DND-41 (cell line): ENCODE data around the gene CCDC85A.

Source experiments
- CTCF ChIP-seq: IDR thresholded peaks from 2 replicates; pipeline ENCODE4 v1.5.1; 2012; ENCODE audit warnings: borderline replicate concordance, low read length, moderate library complexity, mild to moderate bottlenecking; ENCODE audit not compliant: poor library complexity, severe bottlenecking; ENCODE audit errors: extremely low read depth
- EZH2 ChIP-seq: IDR thresholded peaks from 3 replicates; pipeline ENCODE4 v1.6.1; 2012; ENCODE audit warnings: borderline replicate concordance, low read depth, mild to moderate bottlenecking, moderate library complexity, low read length, inconsistent platforms; ENCODE audit not compliant: severe bottlenecking

- TF ChIP-seq EZH2: no peak
- TF ChIP-seq CTCF: no peak
Observed at GRCh38 chr2:56318147-56318546, 134.4 kb downstream of the CCDC85A start.
